GM20000 (cell line): Measurements from ENCODE around the gene TMTC3.

Source experiments
- DNase-seq: peaks from one replicate; pipeline ENCODE4 v3.0.0; 2012; ENCODE audit warnings: low spot score
- TF ChIP-seq, protein P1 (sequence below): IDR thresholded peaks from 2 replicates; pipeline ENCODE4 v1.5.1; 2012; ENCODE audit warnings: mild to moderate bottlenecking, control low read depth; ENCODE audit errors: extremely low read depth, missing control alignments

The TMTC3 gene

DNA sequence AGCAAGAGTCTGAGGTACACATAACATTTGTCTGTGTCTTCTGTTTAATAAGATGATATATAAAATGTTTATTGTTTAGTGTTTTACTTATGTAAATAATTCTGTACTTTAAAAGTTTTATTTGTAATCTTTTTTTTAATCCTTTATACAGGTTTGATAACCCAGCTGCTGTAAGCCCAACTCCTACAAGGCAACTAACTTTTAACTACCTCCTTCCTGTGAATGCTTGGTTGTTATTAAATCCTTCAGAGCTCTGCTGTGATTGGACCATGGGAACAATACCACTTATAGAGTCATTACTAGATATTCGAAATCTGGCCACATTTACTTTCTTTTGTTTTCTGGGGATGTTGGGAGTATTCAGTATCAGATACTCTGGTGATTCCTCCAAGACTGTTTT is 24.1 kb downstream of the TMTC3 start:
- DNase-seq, result no peak
- TF ChIP-seq, protein P1, sequence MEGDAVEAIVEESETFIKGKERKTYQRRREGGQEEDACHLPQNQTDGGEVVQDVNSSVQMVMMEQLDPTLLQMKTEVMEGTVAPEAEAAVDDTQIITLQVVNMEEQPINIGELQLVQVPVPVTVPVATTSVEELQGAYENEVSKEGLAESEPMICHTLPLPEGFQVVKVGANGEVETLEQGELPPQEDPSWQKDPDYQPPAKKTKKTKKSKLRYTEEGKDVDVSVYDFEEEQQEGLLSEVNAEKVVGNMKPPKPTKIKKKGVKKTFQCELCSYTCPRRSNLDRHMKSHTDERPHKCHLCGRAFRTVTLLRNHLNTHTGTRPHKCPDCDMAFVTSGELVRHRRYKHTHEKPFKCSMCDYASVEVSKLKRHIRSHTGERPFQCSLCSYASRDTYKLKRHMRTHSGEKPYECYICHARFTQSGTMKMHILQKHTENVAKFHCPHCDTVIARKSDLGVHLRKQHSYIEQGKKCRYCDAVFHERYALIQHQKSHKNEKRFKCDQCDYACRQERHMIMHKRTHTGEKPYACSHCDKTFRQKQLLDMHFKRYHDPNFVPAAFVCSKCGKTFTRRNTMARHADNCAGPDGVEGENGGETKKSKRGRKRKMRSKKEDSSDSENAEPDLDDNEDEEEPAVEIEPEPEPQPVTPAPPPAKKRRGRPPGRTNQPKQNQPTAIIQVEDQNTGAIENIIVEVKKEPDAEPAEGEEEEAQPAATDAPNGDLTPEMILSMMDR, result no peak

DNA sequence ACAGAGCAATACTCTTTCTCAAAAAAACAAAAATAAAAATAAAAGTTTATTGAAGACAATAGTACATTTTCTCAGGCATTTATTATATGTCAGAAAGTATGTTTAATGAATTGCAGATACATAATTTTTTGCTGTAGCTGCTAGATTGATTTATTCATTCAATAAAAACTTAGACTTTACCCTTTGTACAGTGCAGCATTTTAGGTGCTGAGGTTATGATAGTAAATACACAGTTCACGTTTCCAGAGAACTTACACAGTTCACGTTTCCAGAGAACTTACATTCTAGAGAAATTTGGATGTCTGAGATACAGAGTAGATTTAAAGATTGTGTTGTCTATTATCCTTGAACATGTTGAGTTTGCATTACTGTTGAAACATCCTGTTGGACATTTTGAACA is 25.3 kb downstream of the TMTC3 start:
- DNase-seq, result no peak
- TF ChIP-seq, protein P1, result no peak

DNA sequence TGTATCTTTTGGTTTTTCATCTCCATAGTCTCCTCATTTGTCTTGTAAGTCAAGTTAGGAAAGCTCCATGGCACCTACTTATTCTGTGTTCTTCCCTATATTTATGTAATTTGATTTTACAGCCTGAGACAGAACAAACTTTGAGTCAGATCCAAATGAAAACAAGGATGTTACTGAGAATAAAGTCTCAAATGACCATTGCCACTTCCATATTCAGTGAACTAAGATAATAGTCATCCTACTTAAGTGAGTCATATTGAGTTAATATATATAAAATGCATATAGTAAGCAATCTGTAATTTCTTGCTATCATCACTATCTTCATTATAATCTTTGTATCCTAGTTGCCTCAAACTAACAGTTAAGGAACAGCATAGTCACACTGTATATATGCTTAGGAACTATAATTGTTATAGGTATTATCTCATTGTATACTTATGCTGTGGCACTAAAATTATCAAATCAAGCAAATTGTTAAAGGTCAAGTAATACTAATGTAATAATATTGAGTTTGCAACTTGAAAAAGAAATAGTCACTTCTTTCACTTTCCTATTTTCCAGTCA is 30.8 kb downstream of the TMTC3 start:
- DNase-seq, result no peak

GRCh38 chr12:88175544-88175943 is 33.4 kb downstream of the TMTC3 start:
- no peak for DNase-seq
- TF ChIP-seq, protein P1, result no peak

More for the DNA sequence above, 30.8 kb downstream of the TMTC3 start:
- TF ChIP-seq, protein P1, result no peak

- TF ChIP-seq, protein P1, result no peak
- no peak for DNase-seq
Measured at GRCh38 chr12:88179436-88180014, 37.4 kb downstream of the TMTC3 start.

- DNase-seq, result no peak
- TF ChIP-seq, protein P1, result no peak
Measured at GRCh38 chr12:88181881-88182280, 39.8 kb downstream of the TMTC3 start.

GRCh38 chr12:88182416-88182815 is 40.3 kb downstream of the TMTC3 start:
- no peak for DNase-seq
- TF ChIP-seq, protein P1, result no peak
